ENCODE results near the gene LCAT.

DNA sequence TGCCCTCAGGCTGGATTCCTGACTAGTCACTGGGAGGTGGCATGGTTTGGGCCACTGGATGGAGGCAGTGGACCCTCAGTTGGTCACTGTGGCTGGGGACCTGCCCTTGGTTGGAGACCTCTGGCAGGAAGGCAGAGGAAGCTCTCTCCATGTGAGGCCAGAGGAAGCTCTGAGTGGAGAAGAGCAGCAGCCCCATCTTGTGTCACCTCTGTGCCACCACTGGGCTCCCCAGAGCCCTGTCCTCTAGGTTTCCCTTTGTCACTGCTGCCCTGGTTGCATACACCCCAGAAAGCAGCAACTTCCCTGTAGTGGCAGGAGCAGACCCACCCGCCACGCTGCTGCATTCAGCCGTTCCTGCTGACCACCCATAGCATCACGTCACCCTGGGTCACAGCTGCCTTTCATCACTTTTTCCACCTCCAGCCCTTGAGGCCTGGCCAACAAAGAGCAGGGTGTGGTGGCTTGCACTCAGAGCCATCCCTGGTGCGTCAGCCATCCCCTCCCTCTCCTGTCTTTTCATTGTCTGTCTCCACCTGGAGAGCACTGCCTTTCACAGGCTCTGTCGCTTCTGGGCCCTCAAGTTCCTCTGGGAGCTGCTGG, 24.2 kb downstream of the LCAT start:
- TF ChIP-seq, protein P1, sequence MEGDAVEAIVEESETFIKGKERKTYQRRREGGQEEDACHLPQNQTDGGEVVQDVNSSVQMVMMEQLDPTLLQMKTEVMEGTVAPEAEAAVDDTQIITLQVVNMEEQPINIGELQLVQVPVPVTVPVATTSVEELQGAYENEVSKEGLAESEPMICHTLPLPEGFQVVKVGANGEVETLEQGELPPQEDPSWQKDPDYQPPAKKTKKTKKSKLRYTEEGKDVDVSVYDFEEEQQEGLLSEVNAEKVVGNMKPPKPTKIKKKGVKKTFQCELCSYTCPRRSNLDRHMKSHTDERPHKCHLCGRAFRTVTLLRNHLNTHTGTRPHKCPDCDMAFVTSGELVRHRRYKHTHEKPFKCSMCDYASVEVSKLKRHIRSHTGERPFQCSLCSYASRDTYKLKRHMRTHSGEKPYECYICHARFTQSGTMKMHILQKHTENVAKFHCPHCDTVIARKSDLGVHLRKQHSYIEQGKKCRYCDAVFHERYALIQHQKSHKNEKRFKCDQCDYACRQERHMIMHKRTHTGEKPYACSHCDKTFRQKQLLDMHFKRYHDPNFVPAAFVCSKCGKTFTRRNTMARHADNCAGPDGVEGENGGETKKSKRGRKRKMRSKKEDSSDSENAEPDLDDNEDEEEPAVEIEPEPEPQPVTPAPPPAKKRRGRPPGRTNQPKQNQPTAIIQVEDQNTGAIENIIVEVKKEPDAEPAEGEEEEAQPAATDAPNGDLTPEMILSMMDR (IDR thresholded peaks at IDR 0.05) = no peak
- TF ChIP-seq POLR2AphosphoS5 (IDR thresholded peaks at IDR 0.05) (no peak), POLR2A (IDR thresholded peaks at IDR 0.05) (no peak)
